Measurements from ENCODE around the gene RTF2. TPM values are rescaled to one million over a fixed set of nuclear protein-coding genes. Genes with fewer than 3 reads are reported as not detected.

Gene RTF2
- polyA plus RNA-seq, 1 donor from 2014 or later: 127 TPM

- Histone ChIP-seq H3K4me2 (ENCODE audit: low read length) (no peak overlapping the region), H3K4me3 (ENCODE audit: low read length) (no peak overlapping the region), H3K27ac (ENCODE audit: low read length) (no peak overlapping the region), H4K20me1 (ENCODE audit: insufficient read depth) (no peaks in the 10 kb centered on the region), H3K9me3 (ENCODE audit: low read length) (no peaks in the 10 kb centered on the region), H3K9me2 (ENCODE audit: insufficient read depth, low read length) (no peaks in the 10 kb centered on the region), H3K36me3 (ENCODE audit: insufficient read depth, low read length) (no peaks in the 10 kb centered on the region), H3K27me3 (ENCODE audit: insufficient read depth, low read depth, low read length) (no peaks in the 10 kb centered on the region), H2AFZ (ENCODE audit: low read depth, low read length) (no peak overlapping the region), H3K79me2 (replicated peaks; ENCODE audit: insufficient read depth, low read length) (no peaks in the 10 kb centered on the region), H3F3A (ENCODE audit: insufficient read depth, low read length, poor library complexity, severe bottlenecking) (no peaks in the 10 kb centered on the region), H3K9ac (ENCODE audit: low read length) (no peak overlapping the region)
- no peak for TF ChIP-seq EP300 (conservative IDR thresholded peaks at IDR 0.05; ENCODE audit: poor library complexity, severe bottlenecking)
- no peak for TF ChIP-seq SMC3 (conservative IDR thresholded peaks at IDR 0.05; ENCODE audit: poor library complexity)
- no peak for TF ChIP-seq MXI1 (conservative IDR thresholded peaks at IDR 0.05; ENCODE audit: poor library complexity, severe bottlenecking)
- TF ChIP-seq EZH2 (IDR thresholded peaks at IDR 0.05; ENCODE audit: borderline replicate concordance, insufficient read depth, low read length, poor library complexity, severe bottlenecking): no peak
- no peak for TF ChIP-seq TAF1 (IDR thresholded peaks at IDR 0.05; ENCODE audit: low read depth)
- TF ChIP-seq RAD21 (conservative IDR thresholded peaks at IDR 0.05): no peak
- no peak for TF ChIP-seq POLR2AphosphoS5 (IDR thresholded peaks at IDR 0.05)
- TF ChIP-seq, protein P1, sequence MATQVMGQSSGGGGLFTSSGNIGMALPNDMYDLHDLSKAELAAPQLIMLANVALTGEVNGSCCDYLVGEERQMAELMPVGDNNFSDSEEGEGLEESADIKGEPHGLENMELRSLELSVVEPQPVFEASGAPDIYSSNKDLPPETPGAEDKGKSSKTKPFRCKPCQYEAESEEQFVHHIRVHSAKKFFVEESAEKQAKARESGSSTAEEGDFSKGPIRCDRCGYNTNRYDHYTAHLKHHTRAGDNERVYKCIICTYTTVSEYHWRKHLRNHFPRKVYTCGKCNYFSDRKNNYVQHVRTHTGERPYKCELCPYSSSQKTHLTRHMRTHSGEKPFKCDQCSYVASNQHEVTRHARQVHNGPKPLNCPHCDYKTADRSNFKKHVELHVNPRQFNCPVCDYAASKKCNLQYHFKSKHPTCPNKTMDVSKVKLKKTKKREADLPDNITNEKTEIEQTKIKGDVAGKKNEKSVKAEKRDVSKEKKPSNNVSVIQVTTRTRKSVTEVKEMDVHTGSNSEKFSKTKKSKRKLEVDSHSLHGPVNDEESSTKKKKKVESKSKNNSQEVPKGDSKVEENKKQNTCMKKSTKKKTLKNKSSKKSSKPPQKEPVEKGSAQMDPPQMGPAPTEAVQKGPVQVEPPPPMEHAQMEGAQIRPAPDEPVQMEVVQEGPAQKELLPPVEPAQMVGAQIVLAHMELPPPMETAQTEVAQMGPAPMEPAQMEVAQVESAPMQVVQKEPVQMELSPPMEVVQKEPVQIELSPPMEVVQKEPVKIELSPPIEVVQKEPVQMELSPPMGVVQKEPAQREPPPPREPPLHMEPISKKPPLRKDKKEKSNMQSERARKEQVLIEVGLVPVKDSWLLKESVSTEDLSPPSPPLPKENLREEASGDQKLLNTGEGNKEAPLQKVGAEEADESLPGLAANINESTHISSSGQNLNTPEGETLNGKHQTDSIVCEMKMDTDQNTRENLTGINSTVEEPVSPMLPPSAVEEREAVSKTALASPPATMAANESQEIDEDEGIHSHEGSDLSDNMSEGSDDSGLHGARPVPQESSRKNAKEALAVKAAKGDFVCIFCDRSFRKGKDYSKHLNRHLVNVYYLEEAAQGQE (IDR thresholded peaks at IDR 0.05; ENCODE audit: borderline replicate concordance): no peak
- TF ChIP-seq CTCF (IDR thresholded peaks at IDR 0.05; ENCODE audit: poor library complexity, severe bottlenecking): no peak
These were observed 30.1 kb upstream of the RTF2 start for GRCh38 chr20:56438284-56438683.

DNA sequence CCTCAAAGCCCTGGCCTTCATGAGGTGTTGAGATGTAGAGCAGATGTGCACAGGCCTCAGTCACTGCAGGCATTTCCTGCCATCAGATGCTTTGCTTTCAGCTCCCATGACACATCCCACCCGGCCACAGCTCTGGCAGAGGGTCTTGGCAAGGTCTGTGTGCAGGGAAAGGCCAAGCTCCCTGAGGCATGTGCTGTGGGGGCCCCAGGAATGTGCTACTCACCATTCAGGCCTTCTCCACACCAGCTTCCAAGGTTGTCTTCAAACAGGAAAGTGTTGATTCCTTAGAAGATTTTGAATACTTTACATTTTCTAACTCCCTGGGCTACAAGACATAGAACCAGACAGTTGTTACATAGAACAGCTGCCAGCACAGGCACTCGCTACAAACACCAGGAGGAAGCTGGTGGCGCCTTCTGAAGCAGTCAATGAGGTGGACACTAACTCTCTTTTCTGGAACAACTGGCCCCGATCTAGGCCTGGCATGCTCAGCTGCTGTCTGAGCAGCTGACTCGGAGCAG lies 28.6 kb upstream of the RTF2 start:
- H3K4me3 ChIP-seq (ENCODE audit: low read length): no peak overlapping the region

More for the DNA sequence above, 28.6 kb upstream of the RTF2 start:
- Histone ChIP-seq H3K4me2 (ENCODE audit: low read length) (no peak overlapping the region), H2AFZ (ENCODE audit: low read depth, low read length) (no peak overlapping the region), H4K20me1 (ENCODE audit: insufficient read depth) (no peaks in the 10 kb centered on the region), H3F3A (ENCODE audit: insufficient read depth, low read length, poor library complexity, severe bottlenecking) (no peaks in the 10 kb centered on the region), H3K9me2 (ENCODE audit: insufficient read depth, low read length) (no peaks in the 10 kb centered on the region), H3K79me2 (replicated peaks; ENCODE audit: insufficient read depth, low read length) (no peaks in the 10 kb centered on the region), H3K27me3 (ENCODE audit: insufficient read depth, low read depth, low read length) (no peaks in the 10 kb centered on the region), H3K27ac (ENCODE audit: low read length) (no peak overlapping the region), H3K9ac (ENCODE audit: low read length) (no peak overlapping the region), H3K36me3 (ENCODE audit: insufficient read depth, low read length) (no peaks in the 10 kb centered on the region), H3K9me3 (ENCODE audit: low read length) (no peaks in the 10 kb centered on the region)
- TF ChIP-seq, protein P1 (IDR thresholded peaks at IDR 0.05; ENCODE audit: borderline replicate concordance): no peak
- no peak for TF ChIP-seq EP300 (conservative IDR thresholded peaks at IDR 0.05; ENCODE audit: poor library complexity, severe bottlenecking)
